GOT3 (cell line): ENCODE data around the gene COMMD10.

ENCODE experiments used
- DNase-seq: peaks from one replicate; lab custom pipeline; 2025; ENCODE audit warnings: mixed read lengths; lab: John Stamatoyannopoulos, UW

Gene COMMD10

DNA sequence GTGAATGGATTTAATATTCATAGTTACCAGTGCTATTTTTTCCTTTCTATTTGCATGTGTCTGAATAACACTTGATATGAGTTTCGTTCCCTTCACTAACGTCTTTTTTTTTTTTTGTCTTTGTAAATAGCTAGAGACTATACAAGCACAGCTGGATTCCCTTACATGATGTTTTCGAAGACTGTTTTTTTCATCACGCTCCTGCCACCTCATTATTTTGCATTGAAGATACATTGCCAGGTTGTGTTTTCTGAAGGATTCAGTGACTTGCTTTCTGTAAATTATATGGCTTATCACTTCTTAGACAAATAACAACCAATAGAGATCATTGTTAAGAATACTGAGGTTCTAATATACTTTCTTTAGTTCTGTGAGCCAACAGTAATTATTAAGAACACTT, 207.5 kb downstream of the COMMD10 start:
- no peak for DNase-seq

DNA sequence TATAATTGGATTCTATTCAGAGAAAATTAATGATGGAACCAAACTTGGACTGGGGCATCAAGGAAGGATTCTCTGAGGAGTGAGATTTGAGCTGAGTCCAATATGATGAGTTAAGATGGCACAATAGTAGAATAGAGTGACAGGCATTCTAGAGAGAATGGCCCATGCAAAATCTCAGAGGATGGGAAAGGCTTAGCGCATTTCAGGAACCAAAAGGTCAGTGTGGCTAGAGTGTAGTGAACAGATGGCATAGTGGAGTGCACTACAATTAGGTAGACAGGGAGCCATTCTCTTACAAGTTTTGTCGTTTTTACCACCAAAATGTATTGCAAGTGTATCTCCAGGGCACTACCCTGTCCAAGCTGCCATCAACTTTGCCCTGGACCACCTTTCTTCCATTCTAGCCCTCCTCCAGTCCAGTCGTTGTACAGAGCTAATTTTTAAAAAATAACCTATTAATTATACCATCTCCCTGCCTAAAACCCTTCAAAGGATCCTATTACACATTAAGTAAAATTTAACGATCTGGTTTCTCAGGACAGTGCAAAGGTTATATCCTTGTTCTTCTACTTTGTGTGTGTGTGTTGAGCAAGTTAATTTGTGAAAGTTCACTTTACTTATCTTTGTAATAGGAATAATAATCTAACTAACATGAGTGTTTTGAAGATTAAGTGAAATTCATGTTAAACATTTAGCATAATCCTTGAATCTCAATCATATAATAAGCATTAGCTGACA, 211.7 kb downstream of the COMMD10 start:
- no peak for DNase-seq

DNA sequence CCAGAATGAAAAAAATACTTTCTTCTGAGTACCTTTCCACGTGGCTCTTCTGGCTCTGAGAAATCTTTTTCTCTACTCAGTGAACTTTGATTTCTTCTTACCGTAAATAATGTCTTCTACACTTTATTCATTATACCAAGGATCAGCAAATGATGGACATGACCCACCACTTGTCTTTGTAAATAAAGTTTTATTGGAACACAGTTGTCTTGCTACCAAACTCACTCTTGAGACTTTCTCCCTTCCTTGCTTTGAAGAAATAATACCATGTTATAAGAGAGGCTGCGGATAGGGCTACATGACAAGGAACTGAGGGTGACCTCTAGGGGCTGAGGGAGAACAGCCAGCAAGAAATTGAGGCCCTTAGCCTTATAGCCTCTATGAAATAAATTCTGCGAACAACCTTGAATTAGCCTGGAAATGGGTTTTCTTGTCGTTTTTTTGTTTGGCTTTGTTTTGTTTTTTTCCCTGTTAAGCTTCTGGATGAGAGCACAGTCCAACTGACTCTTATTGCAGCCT, 212.5 kb downstream of the COMMD10 start:
- no peak for DNase-seq

DNA sequence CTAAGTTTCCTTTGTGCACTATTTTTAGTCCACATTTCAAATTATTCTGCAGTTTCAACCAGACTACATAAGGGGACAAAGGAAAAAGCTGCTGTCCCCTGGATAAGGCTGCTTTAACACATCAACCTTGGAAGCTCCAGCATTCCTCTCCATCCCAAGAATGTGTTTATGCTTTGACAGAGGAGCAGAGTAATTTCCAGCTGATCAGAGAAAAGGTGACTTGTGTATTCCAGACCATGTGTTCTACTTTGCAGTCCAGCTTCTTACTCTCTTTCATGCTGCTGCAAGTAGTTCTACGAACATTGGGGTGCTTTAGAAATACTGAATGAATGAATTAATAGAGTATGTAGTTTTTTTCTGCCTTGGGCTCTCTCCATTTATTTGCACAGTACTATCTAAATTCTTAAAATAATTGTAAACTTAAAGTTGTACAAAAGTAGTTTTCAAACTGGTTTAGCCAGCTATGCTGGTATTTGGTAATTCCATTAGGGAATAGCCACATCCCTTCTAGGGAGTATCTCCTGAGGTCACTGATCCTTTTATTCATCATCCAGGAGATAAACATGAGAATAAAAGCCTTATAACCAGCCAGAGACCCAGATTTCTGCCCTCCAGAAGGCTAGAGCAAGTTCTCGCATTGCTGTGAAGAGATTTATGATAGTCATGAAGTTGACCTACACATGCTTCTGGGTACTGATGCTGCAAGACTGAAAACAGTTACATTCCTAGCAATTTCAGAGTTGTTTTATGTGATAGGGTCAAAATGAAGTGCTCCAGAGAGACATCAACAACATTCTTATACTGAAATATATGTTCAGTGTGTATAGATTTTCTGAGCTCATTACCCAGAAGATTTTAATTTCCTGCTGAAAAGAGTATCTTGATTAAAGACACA, 215.2 kb downstream of the COMMD10 start:
- no peak for DNase-seq

DNA sequence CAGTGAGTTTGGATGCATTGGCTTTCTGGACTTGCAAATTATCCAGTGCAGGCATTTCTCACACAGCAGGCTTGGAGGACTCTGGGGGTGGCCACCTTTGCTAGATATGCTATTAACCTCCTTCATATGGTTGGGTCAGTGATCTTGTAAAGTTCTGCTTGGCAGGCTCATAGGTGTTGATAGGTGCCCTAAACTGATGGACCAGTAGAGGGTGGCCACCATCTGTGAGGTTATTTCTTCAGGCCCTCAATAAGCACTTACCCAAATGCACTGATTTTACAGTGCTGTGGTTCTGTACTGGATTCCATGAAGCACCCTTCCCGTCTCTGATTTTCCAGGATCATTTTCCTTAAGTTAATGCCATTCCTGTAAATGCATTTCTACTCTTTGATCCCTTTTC, 216.3 kb downstream of the COMMD10 start:
- DNase-seq = no peak

DNA sequence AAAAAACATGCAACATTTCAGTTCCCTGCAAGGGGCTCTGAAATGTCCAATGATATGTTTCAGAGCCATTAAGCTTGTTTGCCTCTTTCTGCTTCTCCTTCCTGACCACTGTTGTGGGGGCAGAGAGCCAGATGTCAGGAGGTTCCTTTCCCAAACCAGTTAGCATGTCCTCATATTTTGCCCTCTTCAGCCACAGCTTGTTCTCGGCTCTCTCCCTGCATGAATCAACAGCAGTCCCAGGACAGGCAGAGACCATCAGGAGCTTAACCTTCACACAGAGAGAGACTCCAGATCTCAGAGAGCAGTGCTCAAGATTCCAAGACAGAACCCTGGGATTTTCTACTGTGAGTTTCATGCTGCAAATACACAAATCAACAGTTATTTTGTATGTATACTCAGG, 218.5 kb downstream of the COMMD10 start:
- DNase-seq = no peak

DNA sequence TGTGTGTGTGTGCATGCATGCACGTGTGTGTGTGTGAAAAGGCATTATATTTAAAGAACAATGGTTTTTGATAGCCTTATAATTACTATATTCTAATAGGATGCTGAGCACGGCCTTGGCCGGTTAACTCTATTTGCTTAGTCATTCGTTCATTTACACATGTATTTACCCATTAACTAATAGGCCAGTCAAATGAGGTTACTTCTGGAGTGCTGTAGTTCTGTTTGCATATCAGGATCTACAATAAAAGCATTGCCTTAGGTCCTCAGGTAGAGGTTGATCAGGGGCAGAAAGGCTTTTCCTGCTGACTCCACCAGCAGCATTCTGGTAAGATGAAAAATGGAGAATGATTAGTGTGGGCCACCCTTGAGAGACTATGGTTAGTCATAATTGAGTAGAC, 219.0 kb downstream of the COMMD10 start:
- DNase-seq = no peak

DNA sequence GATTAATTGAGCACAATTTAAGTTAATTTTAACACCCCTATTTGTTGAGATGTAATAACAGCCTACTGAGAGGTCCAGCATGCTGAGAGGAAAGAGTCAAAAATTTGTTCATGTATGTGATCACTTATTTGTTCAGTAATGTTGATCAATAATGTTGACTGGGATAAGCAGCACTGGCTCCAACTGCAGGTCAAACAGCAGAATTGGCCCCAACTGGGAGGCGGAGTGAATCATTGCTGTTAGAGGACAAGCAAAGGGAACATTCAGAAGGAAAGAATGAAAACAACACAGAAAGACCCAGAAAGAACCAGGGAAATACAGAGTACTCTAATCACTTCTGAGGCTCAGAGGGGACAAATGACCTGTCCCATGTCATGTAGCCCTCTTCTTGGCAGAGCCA, 221.1 kb downstream of the COMMD10 start:
- DNase-seq = no peak

DNA sequence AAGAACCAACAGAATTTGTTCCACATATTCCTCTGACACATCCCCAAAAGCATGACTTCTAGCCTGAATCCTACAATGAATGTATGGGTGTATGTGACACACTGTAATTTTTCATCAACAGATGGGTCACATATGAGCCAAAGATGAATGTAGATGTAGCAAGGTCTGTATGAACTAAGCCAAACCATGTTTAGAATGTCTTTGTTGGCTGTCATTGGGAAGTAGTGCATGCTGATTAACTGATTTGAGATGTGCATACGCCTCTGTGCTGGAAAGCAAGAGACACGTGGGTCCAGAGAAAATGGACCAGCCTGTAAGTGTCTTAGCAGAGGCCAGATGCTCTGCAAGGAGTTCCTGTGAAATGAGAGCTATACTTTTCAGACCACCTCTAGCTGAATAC, 222.0 kb downstream of the COMMD10 start:
- DNase-seq = no peak

DNA sequence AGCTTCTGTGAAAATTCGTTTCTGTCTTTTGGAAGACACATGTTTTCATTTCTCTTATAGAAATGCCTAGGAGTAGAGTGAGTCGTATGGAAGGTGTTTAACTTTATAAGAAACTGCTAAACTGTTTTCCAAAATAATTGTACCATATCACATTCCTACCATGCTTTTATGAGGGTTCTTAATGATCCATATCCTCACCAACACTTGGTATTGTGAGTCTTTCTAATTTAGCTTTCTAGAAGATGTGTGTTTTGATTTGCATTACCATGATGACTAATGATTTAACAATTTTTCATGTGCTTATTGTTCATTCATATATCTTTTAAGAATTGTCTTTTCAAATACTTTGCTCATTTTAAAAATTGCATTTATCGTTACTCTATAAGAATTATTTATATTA, 223.6 kb downstream of the COMMD10 start:
- no peak for DNase-seq

DNA sequence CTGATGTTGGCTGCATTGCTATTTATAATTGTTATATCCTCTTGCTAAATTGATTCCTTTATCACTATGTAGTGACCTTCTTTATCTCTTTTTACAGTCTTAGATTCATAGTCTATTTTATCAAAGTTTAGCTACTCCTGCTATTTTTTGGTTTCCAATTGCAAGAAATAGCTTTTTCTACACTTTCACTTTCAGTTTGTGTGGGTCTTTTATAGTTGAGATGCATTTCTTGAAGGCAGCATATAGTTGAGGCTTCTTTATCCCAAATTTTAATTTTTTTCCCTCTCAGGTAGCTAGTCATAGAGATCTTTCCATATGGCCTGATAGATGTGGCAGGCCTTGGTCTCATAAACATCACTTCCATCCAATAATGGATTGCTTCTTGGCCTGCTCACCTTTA, 228.5 kb downstream of the COMMD10 start:
- DNase-seq = no peak

DNA sequence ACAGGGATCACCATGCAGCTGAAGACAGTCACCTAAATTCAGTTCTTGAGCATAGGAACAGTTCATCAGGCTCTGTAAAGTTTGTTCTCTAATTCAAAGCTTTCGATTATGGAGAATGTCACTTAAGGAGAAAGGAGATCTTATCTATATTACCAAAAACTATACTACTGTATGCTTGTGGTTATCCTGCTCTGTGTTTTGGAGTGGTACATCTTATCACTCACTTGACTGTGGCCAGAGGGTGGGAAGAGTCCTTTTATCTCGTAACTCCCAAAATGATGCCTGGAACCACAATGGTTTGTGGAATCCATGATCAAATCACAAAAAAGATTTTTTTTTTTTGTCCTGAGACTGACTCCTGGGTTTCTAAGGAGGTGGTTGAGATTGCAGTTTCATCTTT, 230.7 kb downstream of the COMMD10 start:
- no peak for DNase-seq

DNA sequence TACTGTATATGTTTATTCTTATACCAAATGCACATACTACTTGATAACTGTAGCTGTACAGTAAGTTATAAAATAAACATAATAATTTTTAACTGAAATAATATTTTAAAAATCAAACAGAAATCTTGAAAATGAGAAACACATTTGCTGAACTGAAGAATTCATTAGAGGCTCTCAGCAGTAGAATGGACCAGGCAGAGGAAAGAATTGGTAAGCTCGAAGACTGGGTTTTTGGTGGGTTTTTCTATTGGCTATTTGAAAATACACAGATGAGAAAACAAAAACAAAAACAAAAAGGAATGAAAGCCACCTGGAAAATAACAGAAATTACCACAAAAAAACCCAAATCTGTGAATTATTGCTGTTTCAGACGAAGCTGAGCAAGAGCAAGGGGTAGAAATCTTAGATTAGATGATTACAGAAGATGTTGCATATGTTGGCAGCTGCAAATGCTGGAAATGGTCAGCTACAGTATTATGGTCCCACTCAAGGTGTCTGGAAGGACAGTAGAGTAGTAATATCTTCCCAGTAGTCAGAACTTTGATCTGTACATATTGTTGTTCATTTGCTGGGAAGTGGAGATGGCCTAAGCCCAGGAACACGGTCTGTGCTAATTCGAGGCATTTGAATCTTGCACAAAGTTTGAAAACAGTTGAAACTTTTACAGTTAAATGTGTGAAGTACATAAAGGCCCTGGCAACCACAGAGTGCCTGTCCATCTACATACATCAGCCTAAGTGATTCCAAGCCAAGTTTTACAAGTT, 233.4 kb downstream of the COMMD10 start:
- no peak for DNase-seq

DNA sequence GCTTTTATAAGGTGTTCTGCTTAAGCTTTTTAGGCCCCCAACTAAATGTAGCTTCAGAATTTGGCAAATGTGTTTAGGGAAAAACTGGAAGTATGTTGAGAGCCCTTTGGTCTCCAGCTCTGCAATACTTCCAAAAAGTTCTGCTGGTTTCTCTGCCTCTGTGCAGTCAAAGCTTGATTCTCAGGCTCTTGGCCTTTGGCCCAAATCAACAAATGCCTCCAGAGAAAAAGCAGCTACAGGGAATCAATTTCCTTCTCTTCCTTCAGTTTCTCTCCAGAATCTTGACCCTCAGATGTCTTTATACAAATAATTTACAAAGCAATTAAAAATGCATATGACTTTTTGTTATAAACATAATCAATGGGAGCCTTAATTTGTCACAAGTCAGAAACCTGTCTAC, 235.7 kb downstream of the COMMD10 start:
- DNase-seq = no peak

DNA sequence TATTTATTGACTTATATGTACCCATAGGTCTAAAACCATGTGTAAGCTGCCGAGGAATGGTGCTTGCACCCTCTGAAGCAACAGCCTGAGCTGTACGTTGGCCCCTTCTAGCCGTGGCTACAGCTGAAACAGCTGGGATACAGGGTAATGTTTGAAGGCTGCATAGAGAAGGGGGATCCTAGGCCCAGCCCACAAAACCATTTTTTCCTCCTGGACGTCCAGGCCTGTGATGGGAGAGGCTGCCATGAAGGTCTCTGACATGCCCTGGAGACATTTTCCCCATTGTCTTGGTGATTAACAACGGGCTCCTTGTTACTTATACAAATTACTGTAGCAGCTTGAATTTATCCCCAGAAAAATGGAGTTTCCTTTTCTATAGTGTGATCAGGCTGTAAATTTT, 244.7 kb downstream of the COMMD10 start:
- no peak for DNase-seq

DNA sequence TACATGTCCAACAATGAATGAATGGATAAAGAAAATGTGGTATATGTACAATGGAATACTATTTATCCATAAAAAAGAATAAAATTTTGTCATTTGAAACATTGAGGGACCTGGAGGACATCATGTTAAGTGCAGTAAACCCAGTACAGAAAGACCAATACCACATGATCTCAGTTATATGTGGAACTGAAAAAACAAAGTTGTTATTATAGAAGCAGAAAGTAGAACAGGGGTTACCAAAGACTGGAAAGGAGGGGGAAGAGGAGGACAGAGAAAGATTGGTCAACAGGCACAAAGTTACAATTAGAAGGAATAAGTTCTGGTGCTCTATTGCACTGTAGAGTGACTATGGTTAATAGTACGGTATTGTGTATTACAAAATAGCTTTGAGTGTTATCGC, 256.0 kb downstream of the COMMD10 start:
- no peak for DNase-seq
